ENCODE measurements around the gene KCNK18. TPM values are rescaled to one million over a fixed set of nuclear protein-coding genes. Genes with fewer than 3 reads are reported as not detected.
"Not testable (repeated sequence)": the region's sequence is repeated elsewhere in the genome, so short reads cannot be mapped to it uniquely, and the experiment has no call there.

KCNK18 gene
- total RNA-seq, 2 donors from 2014 or later = not detected

DNA sequence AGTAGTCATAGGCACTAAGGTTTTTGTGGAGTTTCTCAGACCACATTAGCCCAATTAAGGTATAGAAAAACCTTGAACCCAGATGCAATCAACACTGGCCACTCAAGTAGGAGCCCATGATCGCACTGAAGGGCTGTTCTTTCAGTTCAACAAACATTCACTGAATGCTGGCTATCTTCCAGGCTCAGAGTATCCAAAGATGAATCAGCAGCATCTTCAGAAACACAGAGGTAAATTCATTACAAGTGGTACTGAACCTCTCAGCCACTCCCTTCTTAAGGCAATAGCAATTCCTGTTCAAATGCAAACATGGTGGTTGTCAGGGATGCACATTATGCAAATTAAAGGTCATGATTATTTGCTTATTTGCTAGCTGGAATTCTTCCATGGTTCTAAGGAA lies 17.1 kb downstream of the KCNK18 start:
- DNase-seq (no peak), ATAC-seq (no peak)
- intact Hi-C loops (cut with DNase I, micrococcal nuclease) = loop anchor here in 1 of 2 donors (10.0 kb wide), 1 partner anchor 100 kb away; no protein-coding TSS in a partner anchor

GRCh38 chr10:117215079-117215478 lies 17.8 kb downstream of the KCNK18 start:
- ATAC-seq = no peak
- no peak for DNase-seq
- intact Hi-C loops (cut with DNase I, micrococcal nuclease) = loop anchor here in 1 of 2 donors (10.0 kb wide), 1 partner anchor 100 kb away; no protein-coding TSS in a partner anchor

DNA sequence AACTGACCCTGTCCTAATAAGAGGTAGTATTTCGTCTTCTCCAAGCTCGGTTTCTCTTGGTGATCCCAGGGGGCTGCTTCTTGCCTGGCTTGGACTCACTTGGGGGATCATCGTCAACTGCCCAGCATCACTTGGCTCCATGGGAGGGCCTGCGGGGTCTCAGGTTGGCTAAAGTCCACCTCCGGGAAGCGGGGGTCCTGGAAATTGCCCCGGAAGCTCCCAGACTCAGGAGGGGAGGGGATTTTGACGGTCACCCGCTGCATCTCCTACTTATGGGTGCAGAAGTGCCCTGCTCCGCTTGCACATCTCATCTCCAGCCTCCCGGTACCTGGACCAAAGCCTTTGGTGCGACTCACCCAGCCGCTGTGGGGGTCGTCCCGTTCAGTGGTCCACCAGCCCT lies 18.7 kb downstream of the KCNK18 start:
- ATAC-seq = no peak
- intact Hi-C loops (cut with DNase I, micrococcal nuclease) = loop anchor here in 1 of 2 donors (10.0 kb wide), 1 partner anchor 99 kb away; no protein-coding TSS in a partner anchor
- no peak for DNase-seq

DNA sequence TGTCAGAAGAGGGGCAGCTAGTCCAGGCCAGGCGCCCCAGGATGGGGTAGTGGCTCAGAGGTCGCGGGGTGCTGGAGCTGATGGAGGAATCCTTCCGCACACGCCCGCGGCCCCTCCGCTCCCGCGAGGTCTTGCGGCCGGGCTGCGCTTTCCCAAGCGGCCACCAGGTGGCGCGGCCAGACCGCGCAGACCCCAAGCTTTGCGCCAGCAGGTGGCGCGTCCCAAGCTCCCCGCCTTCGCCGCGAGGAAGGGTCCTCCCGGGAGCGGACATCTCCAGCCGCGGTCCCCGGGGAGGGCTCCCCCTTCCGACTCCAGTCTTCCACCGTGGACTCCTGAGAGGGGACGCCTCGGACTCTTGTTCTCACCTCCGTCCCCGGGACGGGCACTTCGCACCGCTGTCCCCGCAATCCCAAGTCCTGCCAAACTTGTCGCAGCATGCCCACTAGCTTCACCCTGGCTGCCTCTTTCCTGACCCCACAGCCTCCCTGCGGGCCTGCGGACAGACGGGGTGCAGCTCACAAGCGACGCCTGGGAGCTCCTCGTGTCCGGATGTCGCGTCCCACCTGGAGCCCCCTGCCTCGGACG lies 19.4 kb downstream of the KCNK18 start:
- DNase-seq (peak; percentile 43 to 78), ATAC-seq (peak; percentile 88)
- intact Hi-C loops (cut with DNase I, micrococcal nuclease) = loop anchor here in 1 of 2 donors (10.0 kb wide), 1 partner anchor 98 kb away; no protein-coding TSS in a partner anchor

GRCh38 chr10:117217196-117217761 lies 20.0 kb downstream of the KCNK18 start:
- peak; percentile 78 for ATAC-seq
- intact Hi-C loops (cut with DNase I, micrococcal nuclease) = loop anchor here in 1 of 2 donors (10.0 kb wide), 1 partner anchor 98 kb away; no protein-coding TSS in a partner anchor
- peak; percentile 33 to 36 for DNase-seq

DNA sequence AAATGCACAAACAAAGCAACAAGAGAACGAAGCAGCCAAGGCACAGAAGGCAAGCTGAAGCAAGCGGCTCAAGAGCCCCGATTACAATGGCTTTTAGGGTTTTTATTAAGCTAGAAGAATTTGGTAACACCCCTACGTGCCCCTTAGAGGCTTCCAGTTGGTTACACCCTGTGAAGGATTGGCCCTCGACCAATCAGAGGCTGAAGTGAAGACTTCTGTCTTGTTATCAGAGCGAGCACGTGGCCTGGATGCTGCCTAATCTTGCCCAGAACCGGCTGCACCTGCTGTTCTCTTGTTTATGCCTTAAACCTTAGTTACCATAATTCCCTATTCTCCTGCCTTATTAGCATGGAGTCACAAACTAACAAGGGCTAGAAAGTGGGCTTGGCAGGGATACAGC lies 21.4 kb downstream of the KCNK18 start:
- intact Hi-C loops (cut with DNase I, micrococcal nuclease) = loop anchor here in 1 of 2 donors (10.0 kb wide), 1 partner anchor 96 kb away; no protein-coding TSS in a partner anchor
- DNase-seq = no peak
- no peak for ATAC-seq

GRCh38 chr10:117221156-117221711 lies 23.9 kb downstream of the KCNK18 start:
- no peak for DNase-seq
- intact Hi-C loops (cut with DNase I, micrococcal nuclease) = no loop called here
- ATAC-seq = no peak

DNA sequence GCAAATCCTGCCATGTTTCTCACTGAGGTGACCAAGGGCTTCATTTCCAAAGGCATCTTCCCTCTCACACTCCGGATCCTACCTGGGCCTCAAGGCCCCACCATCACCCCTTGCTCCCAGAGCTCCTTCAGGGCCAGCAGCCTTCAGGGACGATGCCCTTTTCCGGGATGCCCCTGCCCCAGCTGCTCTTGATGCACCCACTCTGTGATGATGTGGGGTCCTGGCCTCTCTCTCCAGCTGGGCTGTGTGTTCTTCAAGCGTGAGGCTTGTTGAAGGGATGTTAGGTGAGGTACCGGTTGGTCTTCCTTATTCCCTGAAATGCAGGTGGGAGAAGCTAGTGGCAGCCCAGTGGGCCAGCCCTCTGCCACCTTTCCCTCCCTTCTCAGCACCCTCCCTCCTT lies 25.3 kb downstream of the KCNK18 start:
- no peak for DNase-seq
- ATAC-seq = no peak
- intact Hi-C loops (cut with DNase I, micrococcal nuclease) = no loop called here

GRCh38 chr10:117222976-117223692 lies 25.8 kb downstream of the KCNK18 start:
- ATAC-seq = no peak
- DNase-seq = no peak
- intact Hi-C loops (cut with DNase I, micrococcal nuclease) = no loop called here

DNA sequence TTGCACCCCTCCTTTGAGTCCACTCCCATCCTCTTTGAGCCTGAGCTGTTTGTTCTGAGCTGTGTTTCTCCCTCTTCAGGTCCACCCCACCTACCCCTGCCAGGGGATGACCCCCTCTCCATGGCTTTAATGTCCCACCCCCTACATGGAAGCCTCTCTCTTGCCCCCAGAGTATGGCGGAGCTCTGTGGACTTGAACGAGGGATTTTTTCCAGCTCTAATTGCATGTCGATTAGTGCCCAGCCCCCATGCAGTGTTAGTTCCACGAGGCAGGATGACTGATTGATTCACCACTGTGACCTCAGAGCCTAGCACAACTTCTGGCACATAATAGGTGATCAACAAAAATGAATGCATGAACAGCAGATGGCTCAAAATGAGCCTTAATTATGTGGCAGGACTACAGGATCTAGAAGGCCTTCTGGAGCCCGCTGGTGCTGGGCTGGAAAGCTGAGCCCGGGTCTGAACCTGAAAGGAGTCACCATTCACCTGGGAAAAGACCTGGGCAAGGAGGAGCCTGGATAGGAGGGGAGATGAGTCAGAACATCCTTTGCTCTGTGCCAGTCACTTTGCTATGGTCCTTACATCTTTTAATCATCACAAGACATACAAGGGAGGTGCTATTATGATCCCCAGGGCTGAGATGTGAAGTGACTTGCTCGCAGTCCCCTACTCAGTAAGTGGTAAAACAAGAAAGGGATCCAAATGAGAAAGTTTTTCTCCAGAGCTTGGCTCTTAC lies 26.6 kb downstream of the KCNK18 start:
- no peak for DNase-seq
- intact Hi-C loops (cut with DNase I, micrococcal nuclease) = no loop called here
- no peak for ATAC-seq

GRCh38 chr10:117224881-117225280 lies 27.6 kb downstream of the KCNK18 start:
- intact Hi-C loops (cut with DNase I, micrococcal nuclease) = no loop called here
- ATAC-seq (no peak), DNase-seq (no peak)

- intact Hi-C loops (cut with DNase I, micrococcal nuclease) = no loop called here
- ATAC-seq = peak; percentile 77
- DNase-seq = peak in 1 of 2 donors; percentile 54
These were observed 29.6 kb downstream of the KCNK18 start for GRCh38 chr10:117226813-117227451.

- intact Hi-C loops (cut with DNase I, micrococcal nuclease) = no loop called here
- ATAC-seq (no peak), DNase-seq (no peak)
These were observed 30.9 kb downstream of the KCNK18 start for GRCh38 chr10:117228210-117228609.

DNA sequence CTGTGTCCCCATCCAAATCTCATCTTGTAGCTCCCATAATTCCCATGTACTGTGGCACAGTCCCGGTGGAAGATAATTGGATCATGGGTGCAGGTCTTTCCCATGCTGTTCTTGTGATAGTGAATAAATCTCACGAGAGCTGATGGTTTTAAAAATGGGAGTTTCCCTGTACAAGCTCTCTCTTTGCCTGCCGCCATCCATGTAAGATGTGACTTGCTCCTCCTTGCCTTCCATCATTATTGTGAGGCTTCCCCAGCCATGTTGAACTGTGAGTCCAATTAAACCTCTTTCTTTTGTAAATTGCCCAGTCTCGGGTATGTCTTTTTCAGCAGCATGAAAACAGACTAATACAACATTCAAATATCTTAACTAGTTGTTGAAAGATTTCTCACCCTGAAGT lies 32.8 kb downstream of the KCNK18 start:
- intact Hi-C loops (cut with DNase I, micrococcal nuclease); DNase-seq; ATAC-seq: not testable (repeated sequence)

DNA sequence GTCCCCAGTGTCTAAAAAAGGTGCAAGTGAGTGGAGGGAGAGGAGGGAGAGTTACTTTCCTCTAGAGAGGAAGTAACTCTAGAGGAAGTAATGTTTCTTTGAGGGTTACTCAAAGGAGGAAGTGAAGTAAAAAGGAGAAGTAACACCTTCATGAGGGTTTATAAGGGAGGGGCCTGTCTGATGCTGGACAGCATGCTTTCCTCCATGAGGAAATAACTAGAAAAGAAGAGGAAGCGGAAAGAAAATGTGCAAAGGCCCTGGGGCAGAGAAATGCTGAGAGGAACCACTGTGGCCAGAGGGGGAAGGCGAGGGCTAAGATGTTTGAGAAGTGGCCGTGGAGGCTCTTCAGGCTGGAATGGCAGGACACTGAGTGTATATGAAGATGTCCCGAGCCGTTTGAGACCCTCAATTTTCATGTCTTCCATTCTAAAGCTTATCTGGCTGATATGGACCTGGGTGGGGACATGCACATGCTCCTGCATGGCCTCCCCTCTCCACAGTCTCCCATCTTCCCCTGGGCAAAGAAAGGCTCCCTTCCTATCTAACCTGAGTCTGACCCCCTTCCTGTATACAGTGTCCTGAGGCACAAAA lies 40.2 kb downstream of the KCNK18 start:
- intact Hi-C loops (cut with DNase I, micrococcal nuclease) = no loop called here
- ATAC-seq (no peak), DNase-seq (no peak)

GRCh38 chr10:117239051-117239450 lies 41.8 kb downstream of the KCNK18 start:
- no peak for ATAC-seq
- DNase-seq = no peak
- intact Hi-C loops (cut with DNase I, micrococcal nuclease) = no loop called here

GRCh38 chr10:117239721-117240620 lies 42.7 kb downstream of the KCNK18 start:
- no peak for ATAC-seq
- intact Hi-C loops (cut with DNase I, micrococcal nuclease) = no loop called here
- no peak for DNase-seq

Measured in left colon (tissue), 2 donors.